Measurements from ENCODE around the gene DEFB121. TPM values are rescaled to one million over a fixed set of nuclear protein-coding genes. Genes with fewer than 3 reads are reported as not detected.
"Not testable (repeated sequence)": the region's sequence is repeated elsewhere in the genome, so short reads cannot be mapped to it uniquely, and the experiment has no call there.

Gene DEFB121
- polyA plus RNA-seq, 3 donors, result not detected

GRCh38 chr20:31374346-31374745 lies 31.7 kb downstream of the DEFB121 start:
- DNase-seq (ENCODE audit: extremely low read depth in 1 of 11, low read depth in 9 of 11, low spot score in 4 of 11), result no peak

GRCh38 chr20:31368301-31368700 lies 37.7 kb downstream of the DEFB121 start, which contains the start of gene DEFB118:
DEFB118 (plus strand) TSS chr20:31368601; CDS start chr20:31368651, 50 bp downstream.
- no peak for DNase-seq (ENCODE audit: extremely low read depth in 1 of 11, low read depth in 9 of 11, low spot score in 4 of 11)

- not testable (repeated sequence) for DNase-seq (ENCODE audit: extremely low read depth in 1 of 11, low read depth in 9 of 11, low spot score in 4 of 11)
Observed at GRCh38 chr20:31364272-31364671, 41.7 kb downstream of the DEFB121 start.

- no peak for DNase-seq (ENCODE audit: extremely low read depth in 1 of 11, low read depth in 9 of 11, low spot score in 4 of 11)
Observed at GRCh38 chr20:31363295-31363694, 42.7 kb downstream of the DEFB121 start.

GRCh38 chr20:31355981-31356380 lies 50.0 kb downstream of the DEFB121 start:
- no peak for DNase-seq (ENCODE audit: extremely low read depth in 1 of 11, low read depth in 9 of 11, low spot score in 4 of 11)

Other genes with a start within 250 kb of the DEFB121 start
- gene DEFB115, start 148.6 kb downstream of the DEFB121 start, polyA plus RNA-seq (ENCODE audit: insufficient read length in 3 of 3), result not detected
- gene DEFB116, start 97.6 kb downstream of the DEFB121 start, polyA plus RNA-seq (ENCODE audit: insufficient read length in 3 of 3), result not detected
- gene DEFB118, start 37.6 kb downstream of the DEFB121 start, polyA plus RNA-seq (ENCODE audit: insufficient read length in 3 of 3), result not detected
- not detected for gene DEFB119, start 15.6 kb downstream of the DEFB121 start, polyA plus RNA-seq (ENCODE audit: insufficient read length in 3 of 3)
- not detected for gene DEFB123, start 34.4 kb upstream of the DEFB121 start, polyA plus RNA-seq (ENCODE audit: insufficient read length in 3 of 3)
- gene DEFB124, start 68.9 kb upstream of the DEFB121 start, polyA plus RNA-seq (ENCODE audit: insufficient read length in 3 of 3), result under 1 TPM in 1 of 3 donors, not detected in 2; 0.36 TPM
- under 1 TPM; 0.11 to 0.91 (median 0.34) TPM for gene REM1, start 69.1 kb upstream of the DEFB121 start, polyA plus RNA-seq (ENCODE audit: insufficient read length in 3 of 3)
- 100 to 1,000 TPM; 129 to 156 (median 142) TPM for gene HM13, start 108.2 kb upstream of the DEFB121 start, polyA plus RNA-seq (ENCODE audit: insufficient read length in 3 of 3)
- gene ID1, start 199.1 kb upstream of the DEFB121 start, polyA plus RNA-seq (ENCODE audit: insufficient read length in 3 of 3), result 100 to 1,000 TPM; 173 to 221 (median 197) TPM
- 1 to 10 TPM; 1.3 to 3.0 (median 2.8) TPM for gene COX4I2, start 231.7 kb upstream of the DEFB121 start, polyA plus RNA-seq (ENCODE audit: insufficient read length in 3 of 3)